Mammary epithelial cell (primary cell): ENCODE results near the gene NRF1.

ENCODE experiments used
- EZH2 ChIP-seq: IDR thresholded peaks from 2 replicates; pipeline ENCODE4 v1.6.1; 2012; ENCODE audit warnings: low read length, inconsistent platforms, borderline replicate concordance
- TF ChIP-seq, protein P1 (sequence below), 2 donors: IDR thresholded peaks in 1 of 2; conservative IDR thresholded peaks in 1 of 2; 2 replicates each; pipeline ENCODE4 v1.5.1; 2011 to 2012; ENCODE audit warnings: inconsistent platforms in 2 of 2, low read length in 2 of 2, mild to moderate bottlenecking in 2 of 2, control low read depth in 1 of 2, low read depth in 1 of 2; ENCODE audit not compliant: insufficient read depth in 1 of 2; ENCODE audit errors: extremely low read depth in 1 of 2

DNA sequence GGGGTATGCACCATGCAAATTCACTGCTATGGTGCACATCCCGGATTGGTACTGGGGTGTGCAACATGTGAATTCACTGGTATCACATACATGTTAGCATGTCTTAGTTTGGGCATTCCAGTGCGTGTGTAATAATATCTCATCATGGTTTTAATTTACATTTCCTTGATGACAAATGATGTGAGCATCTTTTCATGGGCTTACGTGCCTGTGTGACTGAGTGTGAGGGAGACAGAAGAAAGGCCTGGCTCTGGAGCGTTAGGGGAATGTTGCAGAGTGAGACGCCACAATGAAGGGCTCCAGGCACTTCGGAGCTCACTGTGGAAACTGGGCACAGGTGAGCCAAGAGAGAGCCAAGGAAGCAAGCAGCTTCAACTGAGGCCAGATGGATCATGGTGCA is 178.6 kb downstream of the NRF1 start:
- TF ChIP-seq, protein P1, sequence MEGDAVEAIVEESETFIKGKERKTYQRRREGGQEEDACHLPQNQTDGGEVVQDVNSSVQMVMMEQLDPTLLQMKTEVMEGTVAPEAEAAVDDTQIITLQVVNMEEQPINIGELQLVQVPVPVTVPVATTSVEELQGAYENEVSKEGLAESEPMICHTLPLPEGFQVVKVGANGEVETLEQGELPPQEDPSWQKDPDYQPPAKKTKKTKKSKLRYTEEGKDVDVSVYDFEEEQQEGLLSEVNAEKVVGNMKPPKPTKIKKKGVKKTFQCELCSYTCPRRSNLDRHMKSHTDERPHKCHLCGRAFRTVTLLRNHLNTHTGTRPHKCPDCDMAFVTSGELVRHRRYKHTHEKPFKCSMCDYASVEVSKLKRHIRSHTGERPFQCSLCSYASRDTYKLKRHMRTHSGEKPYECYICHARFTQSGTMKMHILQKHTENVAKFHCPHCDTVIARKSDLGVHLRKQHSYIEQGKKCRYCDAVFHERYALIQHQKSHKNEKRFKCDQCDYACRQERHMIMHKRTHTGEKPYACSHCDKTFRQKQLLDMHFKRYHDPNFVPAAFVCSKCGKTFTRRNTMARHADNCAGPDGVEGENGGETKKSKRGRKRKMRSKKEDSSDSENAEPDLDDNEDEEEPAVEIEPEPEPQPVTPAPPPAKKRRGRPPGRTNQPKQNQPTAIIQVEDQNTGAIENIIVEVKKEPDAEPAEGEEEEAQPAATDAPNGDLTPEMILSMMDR (conservative IDR thresholded peaks at IDR 0.05 in 1 of 2, IDR thresholded peaks at IDR 0.05 in 1 of 2; ENCODE audit: extremely low read depth in 1 of 2, insufficient read depth in 1 of 2, low read depth in 1 of 2, low read length in 2 of 2), result no peak
- TF ChIP-seq EZH2, result no peak
